Psoas muscle (tissue), 8 donors: ENCODE results near the gene DIDO1. TPM values are rescaled to one million over a fixed set of nuclear protein-coding genes. Genes with fewer than 3 reads are reported as not detected.

Source experiments
- ATAC-seq, 4 donors: fragments of 200-7000 bp; cut with Tn5 transposase; one replicate each; pipeline ENCODE4 v1.9.1; 2020; ENCODE audit warnings: moderate library complexity in 3 of 4, mild to moderate bottlenecking in 2 of 4
- DNase-seq, 2 donors: peaks; one replicate each; pipeline ENCODE4 v3.0.0-alpha.2; 2020
- H3K27ac ChIP-seq: fragments of 200-600 bp; one replicate; pipeline ENCODE4 v1.8.0; 2022
- H3K27me3 ChIP-seq, 3 donors: fragments of 200-600 bp in 1 of 3; one replicate each; pipeline versions ENCODE4 v1.6.1 to v1.8.0; 2013 to 2022; ENCODE audit warnings: low read length in 2 of 3, mild to moderate bottlenecking in 2 of 3, moderate library complexity in 1 of 3; ENCODE audit not compliant: insufficient read depth in 3 of 3
- H3K36me3 ChIP-seq, 2 donors: fragments of 200-600 bp in 1 of 2; one replicate each; pipeline versions ENCODE4 v1.6.1 to v1.8.0; 2013 to 2022; ENCODE audit warnings: low read depth in 1 of 2, mild to moderate bottlenecking in 1 of 2, moderate library complexity in 1 of 2; ENCODE audit not compliant: insufficient read depth in 1 of 2
- H3K4me1 ChIP-seq: fragments of 200-600 bp; one replicate; pipeline ENCODE4 v1.8.0; 2022
- H3K4me3 ChIP-seq: fragments of 200-600 bp; one replicate; pipeline ENCODE4 v1.8.0; 2022; ENCODE audit warnings: mild to moderate bottlenecking
- H3K9me3 ChIP-seq: fragments of 200-600 bp; one replicate; pipeline ENCODE4 v1.8.0; 2022
- WGBS, 3 donors: extraction: QIAGEN DNeasy Blood & Tissue Kit; methylation state at CpG; one replicate each; pipeline versions ENCODE4 v1.1.6 to v1.1.7; 2013; 5-methylcytosine and 5-hydroxymethylcytosine counted together
- intact Hi-C, 2 donors: fragments of 100-400 bp; cut with DNase I; formaldehyde crosslinking; loops; one replicate each; pipeline versions ENCODE4 v1.11.0 to v1.14.2; 2022
- polyA plus RNA-seq, 3 donors: library from polyadenylated mRNA; stranded (reverse); fragments of 200-250 nt; gene quantifications; one replicate each; pipeline ENCODE4 v1.2.3, GENCODE V29; 2013
- total RNA-seq, 4 donors: library from RNA; stranded (reverse); fragmentation: NEBNext Ultra II Directional in 2 of 4; extraction: Animal tissue kit (Norgen Biotek cat#: 25700) in 2 of 4; gene quantifications; one replicate each; pipeline versions ENCODE4 v1.2.1 to v1.2.4, GENCODE V29; 2021 to 2023
- TF ChIP-seq, protein P1 (sequence below): fragments of 200-600 bp; IDR thresholded peaks from one replicate; pipeline ENCODE4 v1.8.0; 2022; ENCODE audit warnings: antibody characterized with exemption
- donor health status: healthy with polysubstance abuse.
- donor health status: DM: no; HTN: no; CAD: no; lungs with moderate emphysema.
- donor health status: Bipolar disorder and iron deficiency.
- donor health status: healthy.
- donor health status: DM: yes; HTN: yes; CAD: no.
- donor health status: DM: no; HTN: no; CAD: no.
- donor health status: DM: no; HTN: no; CAD: no.
- donor health status: DM: yes; HTN: yes; CAD: no.

Gene DIDO1
- total and polyA plus RNA-seq, 7 donors, result 10.0 to 32.4 (median 23.9) TPM

DNA sequence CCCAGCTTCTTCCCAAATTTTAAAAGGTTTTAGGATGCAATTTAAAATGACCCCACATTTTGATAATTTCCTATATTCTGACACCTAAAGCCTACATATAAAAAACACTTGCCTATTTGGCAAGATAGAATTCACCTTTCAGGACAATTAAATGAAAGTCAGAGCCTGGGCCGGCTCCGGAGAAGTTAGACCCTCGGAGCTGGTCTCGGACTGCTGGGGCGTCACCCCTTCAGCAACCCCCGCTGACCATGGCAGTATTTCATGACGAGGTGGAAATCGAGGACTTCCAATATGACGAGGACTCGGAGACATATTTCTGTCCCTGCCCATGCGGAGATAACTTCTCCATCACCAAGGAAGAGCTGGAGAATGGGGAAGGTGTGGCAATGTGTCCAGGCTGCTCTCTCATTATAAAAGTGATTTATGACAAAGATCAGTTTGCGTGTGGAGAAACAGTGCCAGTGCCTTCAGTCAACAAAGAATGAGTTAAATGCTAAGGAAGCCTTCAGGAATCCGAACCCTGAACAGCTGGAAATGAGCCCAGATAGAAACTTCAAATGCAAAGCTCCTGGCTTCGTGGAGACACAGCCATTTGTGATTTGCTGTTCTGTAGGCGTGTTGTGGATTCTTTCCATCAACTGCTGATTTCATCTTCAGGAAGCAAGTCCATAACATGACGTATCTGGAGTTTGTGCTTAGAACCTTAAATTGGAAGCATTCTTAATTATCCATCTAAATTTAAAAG, 80.7 kb downstream of the DIDO1 start:
- no peak for DNase-seq
- TF ChIP-seq, protein P1, sequence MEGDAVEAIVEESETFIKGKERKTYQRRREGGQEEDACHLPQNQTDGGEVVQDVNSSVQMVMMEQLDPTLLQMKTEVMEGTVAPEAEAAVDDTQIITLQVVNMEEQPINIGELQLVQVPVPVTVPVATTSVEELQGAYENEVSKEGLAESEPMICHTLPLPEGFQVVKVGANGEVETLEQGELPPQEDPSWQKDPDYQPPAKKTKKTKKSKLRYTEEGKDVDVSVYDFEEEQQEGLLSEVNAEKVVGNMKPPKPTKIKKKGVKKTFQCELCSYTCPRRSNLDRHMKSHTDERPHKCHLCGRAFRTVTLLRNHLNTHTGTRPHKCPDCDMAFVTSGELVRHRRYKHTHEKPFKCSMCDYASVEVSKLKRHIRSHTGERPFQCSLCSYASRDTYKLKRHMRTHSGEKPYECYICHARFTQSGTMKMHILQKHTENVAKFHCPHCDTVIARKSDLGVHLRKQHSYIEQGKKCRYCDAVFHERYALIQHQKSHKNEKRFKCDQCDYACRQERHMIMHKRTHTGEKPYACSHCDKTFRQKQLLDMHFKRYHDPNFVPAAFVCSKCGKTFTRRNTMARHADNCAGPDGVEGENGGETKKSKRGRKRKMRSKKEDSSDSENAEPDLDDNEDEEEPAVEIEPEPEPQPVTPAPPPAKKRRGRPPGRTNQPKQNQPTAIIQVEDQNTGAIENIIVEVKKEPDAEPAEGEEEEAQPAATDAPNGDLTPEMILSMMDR, result no peak
- peaks cover 3 to 13% of the 10 kb centered on the region in 2 donors for H3K36me3 ChIP-seq
- H3K4me3 ChIP-seq, result no peak overlapping the region
- H3K9me3 ChIP-seq, result no peaks in the 10 kb centered on the region
- ATAC-seq, result no peak
- WGBS, 3 donors, result 91 to 96% (median 93%) methylated on average over 16 of the region's 16 CpGs
- H3K27ac ChIP-seq, result no peak overlapping the region
- H3K27me3 ChIP-seq, result no peaks in the 10 kb centered on the region
- intact Hi-C loops, result no loop called here
- no peaks in the 10 kb centered on the region for H3K4me1 ChIP-seq

DNA sequence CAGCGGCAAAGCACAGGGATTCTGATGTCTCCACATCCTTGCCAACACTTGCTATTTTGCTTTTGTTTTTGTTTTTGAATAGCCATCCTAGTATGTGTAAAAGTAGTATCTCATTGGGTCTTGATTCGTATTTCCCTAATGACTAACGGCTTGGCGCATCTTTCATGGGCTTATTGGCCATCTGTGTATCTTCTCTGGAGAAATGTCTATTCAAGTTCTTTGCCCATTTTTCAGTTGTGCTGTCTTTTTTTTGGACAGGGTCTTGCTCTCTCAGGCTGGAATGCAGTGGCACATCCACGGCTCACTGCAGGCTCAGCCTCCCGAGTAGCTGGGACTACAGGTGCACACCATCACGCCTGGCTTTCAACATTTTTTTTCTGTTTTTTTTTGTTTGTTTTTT, 82.1 kb downstream of the DIDO1 start:
- 95 to 96% (median 96%) methylated on average over 7 of the region's 7 CpGs for WGBS, 3 donors

DNA sequence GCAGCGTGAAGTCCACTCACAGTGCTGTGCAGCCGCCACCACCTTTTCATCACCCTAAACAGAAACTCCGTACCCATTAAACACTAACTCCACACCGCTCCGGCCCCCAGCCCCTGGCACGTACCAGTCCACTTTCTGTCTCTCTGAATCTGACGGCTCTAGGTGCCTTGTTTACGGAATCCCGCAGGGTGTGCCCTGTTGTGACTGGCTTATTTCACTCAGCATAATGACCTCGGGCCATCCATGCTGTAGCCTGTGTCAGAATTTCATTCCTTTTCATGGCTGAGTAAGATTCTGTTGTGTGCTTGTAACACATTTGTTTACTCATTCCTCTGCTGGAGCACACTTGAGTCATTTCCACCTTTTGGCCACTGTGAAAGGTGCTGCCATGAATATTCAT, 82.6 kb downstream of the DIDO1 start:
- DNase-seq (no peak), ATAC-seq (no peak)
- peaks cover 0 to under 1% (median 0%) of the 10 kb centered on the region in 3 donors for H3K27me3 ChIP-seq
- H3K36me3 ChIP-seq, result peaks cover 0 to 13% of the 10 kb centered on the region in 2 donors
- TF ChIP-seq, protein P1, result no peak
- WGBS, 3 donors, result 96 to 98% (median 96%) methylated on average over 10 of the region's 10 CpGs
- intact Hi-C loops, result no loop called here
- no peaks in the 10 kb centered on the region for H3K9me3 ChIP-seq
- no peak overlapping the region for H3K4me3 ChIP-seq
- H3K4me1 ChIP-seq, result no peaks in the 10 kb centered on the region
- no peak overlapping the region for H3K27ac ChIP-seq

More for the DNA sequence above, 82.1 kb downstream of the DIDO1 start:
- Histone ChIP-seq H3K4me3 (no peak overlapping the region), H3K36me3 (peaks cover 0 to 13% of the 10 kb centered on the region in 2 donors), H3K27ac (no peak overlapping the region), H3K9me3 (no peaks in the 10 kb centered on the region), H3K4me1 (no peaks in the 10 kb centered on the region), H3K27me3 (no peaks in the 10 kb centered on the region)
- DNase-seq (no peak), ATAC-seq (no peak)
- intact Hi-C loops, result no loop called here
- TF ChIP-seq, protein P1, result no peak

DNA sequence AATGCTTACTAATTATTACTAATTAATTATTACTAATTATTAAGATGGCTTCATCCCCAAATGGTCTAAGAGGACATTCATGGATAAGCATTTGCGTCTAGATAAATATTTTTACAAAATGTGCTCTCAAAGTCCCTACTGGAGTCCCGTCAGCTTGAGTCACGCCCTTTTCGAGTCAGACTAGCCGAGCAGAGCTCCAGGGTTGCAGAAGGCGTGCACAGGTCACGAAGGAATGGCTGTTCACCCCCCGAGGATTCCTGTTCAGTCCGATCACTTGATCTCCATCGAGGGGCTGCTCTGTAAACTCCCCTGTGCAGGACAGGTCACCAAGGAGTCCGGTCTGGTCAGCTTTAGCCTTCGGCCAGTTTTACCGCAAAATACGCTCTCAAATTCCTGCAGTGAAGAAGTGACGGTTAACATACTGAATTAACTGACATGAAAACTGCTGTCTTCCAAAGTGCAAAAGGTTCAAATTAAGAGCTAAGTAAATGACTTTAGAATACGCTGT, 84.5 kb downstream of the DIDO1 start:
- no peak for DNase-seq
- Histone ChIP-seq H3K9me3 (no peaks in the 10 kb centered on the region), H3K4me3 (no peak overlapping the region), H3K36me3 (peaks cover 0 to 13% of the 10 kb centered on the region in 2 donors), H3K4me1 (no peaks in the 10 kb centered on the region), H3K27ac (no peak overlapping the region), H3K27me3 (peaks cover 0 to 9% (median 3%) of the 10 kb centered on the region in 3 donors)
- intact Hi-C loops, result no loop called here
- WGBS, 3 donors, result 75 to 84% (median 84%) methylated on average over 16 of the region's 16 CpGs
- TF ChIP-seq, protein P1, result no peak
- no peak for ATAC-seq
